ENCODE measurements around the gene ZDHHC4.
A peak's percentile ranks its signal among the peaks of the same experiment; 100 is the strongest.

ZDHHC4 gene

DNA sequence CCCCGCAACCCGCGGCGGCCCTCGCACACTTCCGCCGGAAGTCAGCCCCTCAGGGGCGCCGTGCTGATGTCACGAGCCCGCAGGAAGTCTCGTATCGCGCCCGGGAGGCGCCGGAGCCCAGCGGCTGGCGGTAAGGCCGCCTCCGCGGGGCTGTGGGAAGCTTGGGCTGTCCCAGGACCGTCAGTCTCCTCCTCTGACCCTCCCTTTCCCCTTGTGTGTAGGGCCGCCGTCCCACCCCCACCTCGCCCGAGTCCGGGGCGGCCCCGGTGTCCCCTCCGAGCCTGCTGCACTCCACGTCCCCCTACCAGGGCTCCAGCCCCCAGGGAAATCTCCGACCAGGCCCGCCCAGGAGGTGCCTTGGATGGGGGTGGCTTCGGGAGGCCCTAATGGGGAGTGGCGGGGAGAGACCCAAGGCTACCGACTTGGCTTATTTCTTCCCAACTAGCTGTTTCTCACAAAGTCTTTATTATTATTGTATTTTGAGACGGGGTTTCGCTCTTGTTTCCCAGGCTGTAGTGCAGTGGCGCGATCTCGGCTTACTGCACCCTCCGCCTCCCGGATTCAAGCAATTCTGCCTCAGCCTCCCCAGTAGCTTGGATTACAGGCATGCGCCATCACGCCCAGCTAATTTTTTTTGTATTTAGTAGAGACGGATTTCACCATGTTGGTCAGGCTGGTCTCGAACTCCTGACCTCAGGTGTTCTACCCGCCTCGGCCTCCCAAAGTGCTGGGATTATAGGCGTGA lies at the start of gene ZDHHC4 (continued):
- TF ChIP-seq ZNF324 (tag by site-specific recombination; IDR thresholded peaks at IDR 0.05) (no peak), HOXA7 (CRISPR knock-in tag; IDR thresholded peaks at IDR 0.05; ENCODE audit: borderline replicate concordance) (no peak), ZXDB (tag by site-specific recombination; IDR thresholded peaks at IDR 0.05) (peak; percentile 84), KLF1 (tag by site-specific recombination; IDR thresholded peaks at IDR 0.05) (peak; percentile 38; the same call in 1 of the 2 replicates), ZNF184 (tag by site-specific recombination; IDR thresholded peaks at IDR 0.05) (no peak), ZFP37 (tag by site-specific recombination; IDR thresholded peaks at IDR 0.05) (0 out of 2 replicates have a peak, but pooled peaks have one; percentile 58), OVOL3 (tag by site-specific recombination; IDR thresholded peaks at IDR 0.05) (no peak), ZNF664 (tag by site-specific recombination; IDR thresholded peaks at IDR 0.05) (no peak), FEZF1 (tag by site-specific recombination; IDR thresholded peaks at IDR 0.05) (no peak), ZNF513 (tag by site-specific recombination; IDR thresholded peaks at IDR 0.05) (no peak), ZNF155 (tag by site-specific recombination; IDR thresholded peaks at IDR 0.05) (no peak), GLI2 (tag by site-specific recombination; IDR thresholded peaks at IDR 0.05; ENCODE audit: borderline replicate concordance, low read depth) (no peak), ZNF624 (tag by site-specific recombination; IDR thresholded peaks at IDR 0.05) (no peak), ZNF350 (tag by site-specific recombination; IDR thresholded peaks at IDR 0.05) (no peak), ZSCAN23 (tag by site-specific recombination; IDR thresholded peaks at IDR 0.05) (no peak), ZNF274 (IDR thresholded peaks at IDR 0.05; ENCODE audit: low read length) (no peak), ZNF274 (tag by site-specific recombination; IDR thresholded peaks at IDR 0.05; ENCODE audit: borderline replicate concordance) (no peak), ZNF10 (tag by site-specific recombination; IDR thresholded peaks at IDR 0.05) (no peak), ZFP69B (tag by site-specific recombination; IDR thresholded peaks at IDR 0.05) (no peak), ZBTB20 (tag by site-specific recombination; IDR thresholded peaks at IDR 0.05) (peak; percentile 97), ZNF416 (tag by site-specific recombination; IDR thresholded peaks at IDR 0.05) (no peak), ZNF311 (tag by site-specific recombination; IDR thresholded peaks at IDR 0.05; ENCODE audit: borderline replicate concordance) (no peak), TRIM28 (IDR thresholded peaks at IDR 0.05; ENCODE audit: borderline replicate concordance, low read length) (no peak), ZFP41 (tag by site-specific recombination; IDR thresholded peaks at IDR 0.05; ENCODE audit: borderline replicate concordance) (no peak), ZNF202 (tag by site-specific recombination; IDR thresholded peaks at IDR 0.05; ENCODE audit: borderline replicate concordance) (no peak)
- TF ChIP-seq, protein P1, sequence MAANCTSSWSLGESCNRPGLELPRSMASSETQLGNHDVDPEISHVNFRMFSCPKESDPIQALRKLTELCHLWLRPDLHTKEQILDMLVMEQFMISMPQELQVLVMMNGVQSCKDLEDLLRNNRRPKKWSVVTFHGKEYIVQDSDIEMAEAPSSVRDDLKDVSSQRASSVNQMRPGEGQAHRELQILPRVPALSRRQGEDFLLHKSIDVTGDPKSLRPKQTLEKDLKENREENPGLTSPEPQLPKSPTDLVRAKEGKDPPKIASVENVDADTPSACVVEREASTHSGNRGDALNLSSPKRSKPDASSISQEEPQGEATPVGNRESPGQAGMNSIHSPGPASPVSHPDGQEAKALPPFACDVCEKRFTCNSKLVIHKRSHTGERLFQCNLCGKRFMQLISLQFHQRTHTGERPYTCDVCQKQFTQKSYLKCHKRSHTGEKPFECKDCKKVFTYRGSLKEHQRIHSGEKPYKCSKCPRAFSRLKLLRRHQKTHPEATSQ (tag by site-specific recombination; IDR thresholded peaks at IDR 0.05): no peak
- TF ChIP-seq, protein P2, sequence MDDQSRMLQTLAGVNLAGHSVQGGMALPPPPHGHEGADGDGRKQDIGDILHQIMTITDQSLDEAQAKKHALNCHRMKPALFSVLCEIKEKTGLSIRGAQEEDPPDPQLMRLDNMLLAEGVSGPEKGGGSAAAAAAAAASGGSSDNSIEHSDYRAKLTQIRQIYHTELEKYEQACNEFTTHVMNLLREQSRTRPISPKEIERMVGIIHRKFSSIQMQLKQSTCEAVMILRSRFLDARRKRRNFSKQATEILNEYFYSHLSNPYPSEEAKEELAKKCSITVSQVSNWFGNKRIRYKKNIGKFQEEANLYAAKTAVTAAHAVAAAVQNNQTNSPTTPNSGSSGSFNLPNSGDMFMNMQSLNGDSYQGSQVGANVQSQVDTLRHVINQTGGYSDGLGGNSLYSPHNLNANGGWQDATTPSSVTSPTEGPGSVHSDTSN (CRISPR knock-in tag; IDR thresholded peaks at IDR 0.05): peak; percentile 69; the same call in 1 of the 2 replicates

Measured in HEK293 (cell line).